Endothelial cell of umbilical vein (primary cell): ENCODE data around the gene PRRT1B. TPM values are rescaled to one million over a fixed set of nuclear protein-coding genes. Genes with fewer than 3 reads are reported as not detected.

Experiments used
- BruUV-seq: library from RNA; stranded (reverse); fragments of 400-500 nt; replicated peaks from 2 replicates; lab custom pipeline; 2021; lab: Mats Ljungman, UMichigan
- CTCF ChIA-PET: fragments of 300-600, 350-600 bp; sonication (Branson Sonifier 250); formaldehyde crosslinking; loops from one replicate; lab custom pipeline; 2021; ENCODE audit warnings: antibody characterized with exemption, inconsistent platforms; lab: Charles Lee
- POLR2A ChIA-PET: fragments of 300-600, 350-600 bp; sonication (Branson Sonifier 250); formaldehyde crosslinking; loops from one replicate; lab custom pipeline; 2021; ENCODE audit warnings: antibody characterized with exemption, inconsistent platforms; lab: Charles Lee
- DNase-seq: peaks from one replicate; pipeline ENCODE4 v3.0.0-alpha.2; 2011; ENCODE audit warnings: low read depth, low spot score
- FAIRE-seq: peaks from 2 replicates; lab custom pipeline; 2011; peaks lifted over from hg19 to GRCh38; lab: Jason Lieb, UNC
- H2AFZ ChIP-seq: 2 replicates; pipeline ENCODE4 v1.6.0; 2012; ENCODE audit warnings: low read depth, low read length, control low read depth, inconsistent platforms
- H3K27ac ChIP-seq: 2 replicates; pipeline ENCODE4 v1.5.1; 2011; ENCODE audit warnings: low read depth, mild to moderate bottlenecking, control low read depth, low read length, moderate library complexity; ENCODE audit not compliant: insufficient read depth
- H3K27me3 ChIP-seq, 2 experiments: 2 replicates each; pipeline versions ENCODE4 v1.6.0 to v1.6.1; 2011; ENCODE audit warnings: low read length in 2 of 2, mixed read lengths in 1 of 2; ENCODE audit not compliant: control insufficient read depth in 2 of 2, insufficient read depth in 2 of 2
- H3K36me3 ChIP-seq, 2 experiments: 2 replicates in 1 of 2; 3 replicates in 1 of 2; pipeline ENCODE4 v1.5.1; 2011; ENCODE audit warnings: low read length in 2 of 2, mild to moderate bottlenecking in 1 of 2, moderate library complexity in 1 of 2; ENCODE audit not compliant: control insufficient read depth in 2 of 2, insufficient read depth in 2 of 2; ENCODE audit errors: extremely low read depth in 1 of 2
- H3K4me1 ChIP-seq: 3 replicates; pipeline ENCODE4 v1.5.1; 2011; ENCODE audit warnings: mild to moderate bottlenecking, low read length; ENCODE audit not compliant: control insufficient read depth, insufficient read depth; ENCODE audit errors: extremely low read depth
- H3K4me2 ChIP-seq: 2 replicates; pipeline ENCODE4 v1.6.1; 2011; ENCODE audit warnings: low read length, control low read depth, mixed read lengths; ENCODE audit not compliant: insufficient read depth
- H3K4me3 ChIP-seq, 3 experiments: fragments of 200-600 bp in 1 of 3; sonication (generic), shearing (Covaris generic) in 1 of 3; replicated peaks in 1 of 3; 2 replicates each; pipeline ENCODE4 v1.5.1; 2011 to 2016; ENCODE audit warnings: control low read depth in 3 of 3, low read length in 3 of 3, mild to moderate bottlenecking in 2 of 3, inconsistent platforms in 1 of 3, low read depth in 1 of 3, moderate library complexity in 1 of 3; ENCODE audit not compliant: insufficient read depth in 1 of 3
- H3K79me2 ChIP-seq: 2 replicates; pipeline ENCODE4 v1.6.0; 2012; ENCODE audit warnings: low read length, inconsistent platforms; ENCODE audit not compliant: control insufficient read depth, insufficient read depth
- H3K9ac ChIP-seq: replicated peaks from 2 replicates; pipeline ENCODE3; 2011; ENCODE audit warnings: low read length, control low read depth; ENCODE audit not compliant: insufficient read depth; ENCODE audit errors: extremely low read depth
- H3K9me1 ChIP-seq: replicated peaks from 3 replicates; pipeline ENCODE4 v1.6.0; 2011; ENCODE audit warnings: mild to moderate bottlenecking, low read length; ENCODE audit not compliant: control insufficient read depth, insufficient read depth; ENCODE audit errors: extremely low read depth
- H3K9me3 ChIP-seq: replicated peaks from 2 replicates; pipeline ENCODE4 v1.5.1; 2012; ENCODE audit warnings: low read length, inconsistent platforms; ENCODE audit not compliant: control insufficient read depth, insufficient read depth
- H4K20me1 ChIP-seq: replicated peaks from 2 replicates; pipeline ENCODE3; 2011; ENCODE audit warnings: mild to moderate bottlenecking, low read length; ENCODE audit not compliant: control insufficient read depth, insufficient read depth; ENCODE audit errors: extremely low read depth
- EZH2 ChIP-seq: IDR thresholded peaks from 2 replicates; pipeline ENCODE4 v1.6.1; 2012; ENCODE audit warnings: borderline replicate concordance, low read depth, mild to moderate bottlenecking, moderate library complexity, low read length, inconsistent platforms; ENCODE audit not compliant: severe bottlenecking
- FOS ChIP-seq: IDR thresholded peaks from 2 replicates; pipeline ENCODE4 v1.6.1; 2011; ENCODE audit warnings: mild to moderate bottlenecking, low read length, moderate library complexity, borderline replicate concordance; ENCODE audit not compliant: insufficient read depth
- GATA2 ChIP-seq: IDR thresholded peaks from 2 replicates; pipeline ENCODE4 v1.7.0; 2011; ENCODE audit warnings: low read depth, mild to moderate bottlenecking, moderate library complexity, mixed read lengths, low read length; ENCODE audit not compliant: insufficient read length, insufficient read depth
- JUN ChIP-seq: IDR thresholded peaks from 2 replicates; pipeline ENCODE4 v1.6.1; 2011; ENCODE audit warnings: borderline replicate concordance, low read depth; ENCODE audit not compliant: insufficient read length, insufficient read depth
- MYC ChIP-seq: IDR thresholded peaks from one replicate; pipeline ENCODE4 v1.6.1; 2011; ENCODE audit warnings: mild to moderate bottlenecking, low read depth, low read length
- POLR2A ChIP-seq: IDR thresholded peaks from 2 replicates; pipeline ENCODE4 v1.6.1; 2012; ENCODE audit warnings: low read depth, mild to moderate bottlenecking, control low read depth, low read length
- POLR2AphosphoS5 ChIP-seq: IDR thresholded peaks from 2 replicates; pipeline ENCODE4 v1.6.1; 2012; ENCODE audit warnings: low read depth, mild to moderate bottlenecking, control low read depth, low read length, moderate library complexity; ENCODE audit not compliant: insufficient read depth
- dilution Hi-C: fragments of 300-500 bp; cut with MboI; formaldehyde crosslinking; loops from one replicate; pipeline ENCODE4 v1.15.0; 2019; ENCODE audit warnings: low sequenced_read_pairs; ENCODE audit not compliant: extremely low pct_ligation_motif_present
- intact Hi-C: fragments of 100-400 bp; cut with micrococcal nuclease; formaldehyde crosslinking; loops from one replicate; pipeline ENCODE4 v1.10.0; 2022
- polyA plus RNA-seq, 4 experiments: library from polyadenylated mRNA; depleted of rRNA in 3 of 4; stranded (reverse) in 3 of 4; unstranded in 1 of 4; fragments of >200 nt; gene quantifications; 2 replicates each; pipeline versions ENCODE4 v1.2.1 to v1.2.3, GENCODE V29; 2011 to 2012; ENCODE audit warnings: missing spikeins in 1 of 4
- total RNA-seq: library from RNA; stranded (reverse); gene quantifications from 2 replicates; pipeline ENCODE4 v1.2.3, GENCODE V29; 2021
- TF ChIP-seq, protein P1 (sequence below): IDR thresholded peaks from 2 replicates; pipeline ENCODE4 v1.6.1; 2011; ENCODE audit not compliant: insufficient read depth, insufficient read length

Gene PRRT1B
- total and polyA plus RNA-seq, 2 donors (not counting 3 experiments of a cell fraction or from before 2014, with no cell fraction given) = not detected

DNA sequence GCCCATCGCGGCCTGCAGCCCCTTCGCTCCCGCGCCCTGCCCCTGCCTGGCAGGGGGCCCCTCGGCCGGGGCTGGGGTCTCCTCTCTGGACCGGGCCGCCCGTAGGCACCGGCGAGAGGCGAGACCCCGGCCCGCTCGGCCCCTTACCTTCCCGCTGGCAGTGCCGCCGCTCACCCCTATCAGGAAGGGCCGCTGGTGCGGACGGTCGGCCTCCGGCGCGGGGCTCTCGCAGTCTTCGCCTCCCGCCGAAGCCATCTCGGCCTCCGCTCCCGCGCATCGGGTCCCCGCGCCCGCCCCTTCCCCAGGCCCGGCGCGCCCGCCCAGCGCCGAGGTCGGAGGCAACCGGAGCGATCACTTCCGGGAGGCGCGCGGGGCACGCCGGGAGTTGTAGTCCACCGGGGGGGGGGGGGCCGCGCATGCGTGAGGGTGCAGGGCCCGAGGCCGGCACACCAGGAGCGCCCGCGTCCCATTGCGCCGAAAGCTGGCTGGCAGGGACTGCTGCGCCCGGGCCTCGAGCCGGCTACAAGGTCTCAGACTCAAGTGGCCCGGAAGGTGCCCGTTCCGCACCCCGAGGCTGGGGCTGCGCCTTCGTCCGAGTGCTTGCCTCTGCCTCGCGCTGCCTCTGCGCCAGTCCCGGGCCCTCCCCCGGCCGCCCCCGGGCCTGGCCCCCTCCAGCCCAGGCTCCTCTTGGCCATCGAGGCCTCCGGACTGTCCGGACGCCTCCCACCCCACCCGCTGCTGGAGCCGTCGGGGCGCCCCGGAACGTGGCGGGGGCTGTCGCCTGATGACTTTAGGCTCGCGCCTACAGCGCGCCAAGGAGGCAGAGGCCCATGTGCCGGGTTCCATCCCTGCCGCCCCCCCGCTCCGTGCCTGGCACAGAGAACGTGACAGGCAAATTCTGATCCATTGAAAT is 14.1 kb upstream of the PRRT1B start, which contains the start of gene UCK1:
Gene UCK1 (minus strand): TSS at position 344 of the 913 bp plus-strand sequence. CDS start 89 bp downstream, at position 255.
- peak; percentile 83 for DNase-seq
- peaks cover 4% of the 10 kb centered on the region for H3K4me1 ChIP-seq
- BruUV-seq = TSS peak; percentile 89
- no peak for TF ChIP-seq JUN
- TF ChIP-seq POLR2AphosphoS5 = peak; percentile 84
- peak; percentile 76 for TF ChIP-seq POLR2A
- TF ChIP-seq FOS = no peak
- peaks cover 5 to 22% of the 10 kb centered on the region in 2 experiments for H3K36me3 ChIP-seq
- peaks cover 4% of the 10 kb centered on the region for H3K79me2 ChIP-seq
- no peaks in the 10 kb centered on the region for H4K20me1 ChIP-seq
- H3K9ac ChIP-seq = peak within 1 kb of the TSS; percentile 49
- FAIRE-seq = peak; percentile 74
- intact Hi-C loops = loop anchor here (2.0 to 10.0 kb wide), 3 partner anchors 28 to 180 kb away; partner anchors contain the start of gene POMT1
- peak within 1 kb of the TSS; percentile 35 for H3K4me2 ChIP-seq
- no peaks in the 10 kb centered on the region for H3K9me3 ChIP-seq
- peak within 1 kb of the TSS; percentile 89 for H2AFZ ChIP-seq
- peak within 1 kb of the TSS; percentile 25 for H3K27ac ChIP-seq
- no peaks in the 10 kb centered on the region for H3K27me3 ChIP-seq
- H3K9me1 ChIP-seq = no peaks in the 10 kb centered on the region
- CTCF ChIA-PET = no interaction called here
- POLR2A ChIA-PET = no interaction called here
- H3K4me3 ChIP-seq = peak within 1 kb of the TSS; percentile 40 to 73 (median 57)
- dilution Hi-C loops = no loop called here

GRCh38 chr9:131534721-131535237 is 10.5 kb upstream of the PRRT1B start:
- H4K20me1 ChIP-seq = no peaks in the 10 kb centered on the region
- H3K36me3 ChIP-seq = no peaks in the 10 kb centered on the region
- no peak overlapping the region for H2AFZ ChIP-seq
- H3K9me3 ChIP-seq = no peaks in the 10 kb centered on the region
- no peak overlapping the region for H3K4me2 ChIP-seq
- TF ChIP-seq JUN (no peak), FOS (no peak), GATA2 (no peak), MYC (no peak), POLR2A (no peak), EZH2 (no peak)
- TF ChIP-seq, protein P1, sequence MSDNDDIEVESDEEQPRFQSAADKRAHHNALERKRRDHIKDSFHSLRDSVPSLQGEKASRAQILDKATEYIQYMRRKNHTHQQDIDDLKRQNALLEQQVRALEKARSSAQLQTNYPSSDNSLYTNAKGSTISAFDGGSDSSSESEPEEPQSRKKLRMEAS = no peak
- H3K79me2 ChIP-seq = peaks cover 4% of the 10 kb centered on the region
- no peak overlapping the region for H3K4me3 ChIP-seq
- dilution Hi-C loops (no loop called here), intact Hi-C loops (loop anchor here (10.0 kb wide), 1 partner anchor 50 kb away; no protein-coding TSS in a partner anchor)
- FAIRE-seq = no peak
- H3K9ac ChIP-seq = no peak overlapping the region
- no peaks in the 10 kb centered on the region for H3K9me1 ChIP-seq
- CTCF ChIA-PET = interaction anchor here (1.2 kb wide), 1 partner anchor 12 kb away, joined by 4 read pairs; no protein-coding TSS in a partner anchor
- H3K27ac ChIP-seq = no peak overlapping the region
- POLR2A ChIA-PET = interaction anchor here (1.0 kb wide), 1 partner anchor 29 kb away, joined by 3 read pairs; no protein-coding TSS in a partner anchor
- peaks cover 4% of the 10 kb centered on the region for H3K4me1 ChIP-seq
- BruUV-seq = no TSS peak
- no peaks in the 10 kb centered on the region for H3K27me3 ChIP-seq
- no peak for DNase-seq
